Upper lobe of left lung (tissue), 4 donors: ENCODE data around the gene NAA16.

Experiments
- POLR2A ChIP-seq, 4 donors: fragments of 450-650 bp; IDR thresholded peaks; one replicate each; pipeline ENCODE4 v1.5.1; 2016 to 2017; ENCODE audit warnings: antibody characterized with exemption in 4 of 4, mild to moderate bottlenecking in 2 of 4
- POLR2AphosphoS5 ChIP-seq, 2 donors: sonication (generic); formaldehyde crosslinking; IDR thresholded peaks; one replicate each; pipeline ENCODE4 v1.5.1; 2017; ENCODE audit warnings: antibody characterized with exemption in 2 of 2
- TF ChIP-seq, protein P1 (sequence below), 6 experiments: fragments of 450-650 bp in 4 of 6; fragments of 200-600 bp in 2 of 6; sonication (generic) in 2 of 6; IDR thresholded peaks; one replicate each; pipeline ENCODE4 v1.5.1; 2016 to 2019; ENCODE audit warnings: antibody characterized with exemption in 6 of 6

DNA sequence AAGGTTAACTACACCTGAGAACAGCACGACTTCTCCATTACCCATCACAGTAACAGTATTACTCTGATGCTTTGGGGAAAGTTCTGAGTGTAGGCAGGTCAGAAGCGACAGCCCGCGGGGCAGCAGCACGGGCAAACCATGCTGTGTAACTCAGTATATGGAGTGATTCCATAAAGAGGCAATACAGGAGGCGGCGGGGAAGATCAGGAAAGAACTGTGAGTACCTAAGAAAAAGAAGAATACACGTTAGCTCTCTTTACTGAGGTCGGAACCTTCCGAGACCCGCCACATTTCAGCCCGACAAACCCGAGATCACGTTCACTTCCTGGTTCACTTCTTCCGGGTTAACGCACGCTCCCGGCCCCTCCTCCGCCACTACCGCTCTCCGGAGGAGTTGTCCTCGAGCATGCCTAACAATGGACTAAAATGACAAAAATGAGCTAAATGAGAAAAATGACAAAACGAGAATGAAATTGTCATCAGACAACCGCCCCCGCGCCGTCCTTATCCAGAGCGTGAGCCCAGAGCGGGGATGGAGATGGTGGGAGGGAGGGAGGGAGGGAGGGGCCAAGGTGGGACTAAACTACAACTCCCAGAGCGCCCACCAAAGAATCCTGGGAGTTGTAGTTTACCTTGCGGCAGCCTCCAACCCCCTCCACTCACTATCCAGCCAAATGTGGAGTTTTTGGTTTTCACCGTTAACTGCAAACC, 47.7 kb upstream of the NAA16 start, which contains the start of gene MTRF1:
- TF ChIP-seq POLR2A (IDR thresholded peaks at IDR 0.05) (peak in 1 of 4 donors; percentile 54), POLR2AphosphoS5 (IDR thresholded peaks at IDR 0.05) (peak in 1 of 2 donors; percentile 50)
- TF ChIP-seq, protein P1, sequence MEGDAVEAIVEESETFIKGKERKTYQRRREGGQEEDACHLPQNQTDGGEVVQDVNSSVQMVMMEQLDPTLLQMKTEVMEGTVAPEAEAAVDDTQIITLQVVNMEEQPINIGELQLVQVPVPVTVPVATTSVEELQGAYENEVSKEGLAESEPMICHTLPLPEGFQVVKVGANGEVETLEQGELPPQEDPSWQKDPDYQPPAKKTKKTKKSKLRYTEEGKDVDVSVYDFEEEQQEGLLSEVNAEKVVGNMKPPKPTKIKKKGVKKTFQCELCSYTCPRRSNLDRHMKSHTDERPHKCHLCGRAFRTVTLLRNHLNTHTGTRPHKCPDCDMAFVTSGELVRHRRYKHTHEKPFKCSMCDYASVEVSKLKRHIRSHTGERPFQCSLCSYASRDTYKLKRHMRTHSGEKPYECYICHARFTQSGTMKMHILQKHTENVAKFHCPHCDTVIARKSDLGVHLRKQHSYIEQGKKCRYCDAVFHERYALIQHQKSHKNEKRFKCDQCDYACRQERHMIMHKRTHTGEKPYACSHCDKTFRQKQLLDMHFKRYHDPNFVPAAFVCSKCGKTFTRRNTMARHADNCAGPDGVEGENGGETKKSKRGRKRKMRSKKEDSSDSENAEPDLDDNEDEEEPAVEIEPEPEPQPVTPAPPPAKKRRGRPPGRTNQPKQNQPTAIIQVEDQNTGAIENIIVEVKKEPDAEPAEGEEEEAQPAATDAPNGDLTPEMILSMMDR (IDR thresholded peaks at IDR 0.05) = no peak
